Lower leg skin (tissue), 3 donors: Measurements from ENCODE around the gene KRT83.

Source experiments
- CTCF ChIP-seq, 3 donors: fragments of 450-650 bp; IDR thresholded peaks; one replicate each; pipeline ENCODE4 v1.5.1; 2016; ENCODE audit warnings: antibody characterized with exemption in 3 of 3, mild to moderate bottlenecking in 3 of 3, moderate library complexity in 2 of 3
- POLR2A ChIP-seq, 2 donors: fragments of 450-650 bp; IDR thresholded peaks; one replicate each; pipeline ENCODE4 v1.6.1; 2016 to 2017; ENCODE audit warnings: antibody characterized with exemption in 2 of 2, mild to moderate bottlenecking in 1 of 2, moderate library complexity in 1 of 2

DNA sequence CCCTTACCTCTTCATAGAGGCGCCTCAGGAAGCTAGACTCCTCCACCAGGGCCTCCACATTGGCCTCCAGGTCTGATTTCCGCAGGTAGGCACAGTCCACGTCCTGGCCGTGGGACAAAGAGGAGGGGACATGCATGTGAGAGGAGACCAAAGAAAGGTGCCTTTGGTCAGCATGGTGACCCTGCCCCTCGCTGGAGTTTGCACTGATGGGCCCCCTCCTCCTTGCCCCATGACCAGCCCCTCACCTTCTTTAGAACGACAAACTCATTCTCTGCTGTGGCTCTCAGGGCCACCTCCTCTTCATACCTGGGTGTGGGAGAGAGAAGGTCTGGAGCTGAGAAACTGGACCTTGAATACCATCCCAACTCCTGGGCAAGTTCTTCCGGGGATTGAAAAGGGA lies 42.9 kb upstream of the KRT83 start:
- TF ChIP-seq CTCF (IDR thresholded peaks at IDR 0.05) (no peak), POLR2A (IDR thresholded peaks at IDR 0.05) (no peak)
